A549 (cell line): Measurements from ENCODE around the gene HS6ST1. TPM values are rescaled to one million over a fixed set of nuclear protein-coding genes. Genes with fewer than 3 reads are reported as not detected.

Source experiments
- ATAC-seq, 2 experiments: fragments of 200-7000 bp in 1 of 2; fragments of >200 bp in 1 of 2; cut with Nextera tagmentation in 1 of 2; cut with Tn5 transposase in 1 of 2; 3 replicates each; pipeline versions ENCODE4 v1.8.0 to v1.9.1; 2018 to 2020; ENCODE audit warnings: mild to moderate bottlenecking in 1 of 2, moderate library complexity in 1 of 2
- CTCF ChIA-PET: fragments of 300-600 bp; sonication (Branson Sonifier 250); formaldehyde crosslinking; extraction: SDS; loops from one replicate; lab custom pipeline; 2021; ENCODE audit warnings: antibody characterized with exemption, inconsistent platforms; lab: Yijun Ruan, JAX
- POLR2A ChIA-PET: fragments of 350-600 bp; formaldehyde crosslinking; extraction: SDS; loops from one replicate; lab custom pipeline; 2021; ENCODE audit warnings: antibody characterized with exemption, inconsistent platforms; lab: Yijun Ruan, JAX
- DNase-seq, 2 experiments: peaks; one replicate each; pipeline versions ENCODE4 v3.0.0 to v3.0.0-alpha.2; 2011 to 2016; ENCODE audit warnings: low read depth in 1 of 2, low spot score in 1 of 2
- FAIRE-seq: peaks from 2 replicates; lab custom pipeline; 2011; peaks lifted over from hg19 to GRCh38; lab: Jason Lieb, UNC
- H3K27ac ChIP-seq, 2 experiments: fragments of >200 bp; sonication (Bioruptor Twin); formaldehyde crosslinking; 3 replicates each; pipeline ENCODE4 v1.5.1; 2016 to 2017
- H3K4me1 ChIP-seq: fragments of >200 bp; sonication (Bioruptor Twin); formaldehyde crosslinking; 3 replicates; pipeline ENCODE4 v1.6.1; 2016
- H3K4me2 ChIP-seq: fragments of >200 bp; sonication (Bioruptor Twin); formaldehyde crosslinking; 3 replicates; pipeline ENCODE4 v1.6.1; 2016
- H3K4me3 ChIP-seq: fragments of >200 bp; sonication (Bioruptor Twin); formaldehyde crosslinking; 3 replicates; pipeline ENCODE4 v1.5.1; 2016
- H3K9me3 ChIP-seq: fragments of >200 bp; sonication (Bioruptor Twin); formaldehyde crosslinking; 3 replicates; pipeline ENCODE4 v1.6.1; 2016
- BHLHE40 ChIP-seq: IDR thresholded peaks from 2 replicates; pipeline ENCODE4 v1.6.1; 2012; ENCODE audit warnings: low read depth, low read length, inconsistent platforms
- CEBPB ChIP-seq, 2 experiments: fragments of >200 bp in 1 of 2; sonication (Bioruptor Twin) in 1 of 2; formaldehyde crosslinking in 1 of 2; IDR thresholded peaks; 2 replicates each; pipeline ENCODE4 v1.6.1; 2012 to 2016
- CHD4 ChIP-seq: fragments of 200-600 bp; sonication (generic); IDR thresholded peaks from 2 replicates; pipeline ENCODE4 v1.6.1; 2016; ENCODE audit warnings: antibody characterized with exemption, mild to moderate bottlenecking, borderline replicate concordance
- EHMT2 ChIP-seq: fragments of 200-600 bp; sonication (generic); IDR thresholded peaks from 2 replicates; pipeline ENCODE4 v1.6.1; 2016; ENCODE audit warnings: antibody characterized with exemption, low read depth, mild to moderate bottlenecking, moderate library complexity
- ESRRA ChIP-seq: fragments of 150-350 bp; IDR thresholded peaks from 2 replicates; pipeline ENCODE4 v1.6.1; 2014; ENCODE audit warnings: mild to moderate bottlenecking, low read length, borderline replicate concordance
- FOSL2 ChIP-seq, 2 experiments: fragments of 450-650 bp in 1 of 2; fragments of >200 bp in 1 of 2; sonication (Bioruptor Twin) in 1 of 2; formaldehyde crosslinking; IDR thresholded peaks; 2 replicates each; pipeline versions ENCODE4 v1.5.0 to v1.6.1; 2016 to 2020; ENCODE audit warnings: mild to moderate bottlenecking in 1 of 2, moderate library complexity in 1 of 2
- GATA3 ChIP-seq: IDR thresholded peaks from 2 replicates; pipeline ENCODE4 v1.6.1; 2012; ENCODE audit warnings: borderline replicate concordance
- HOXB13 ChIP-seq: fragments of 250-450 bp; sonication (Bioruptor Pico); IDR thresholded peaks from 2 replicates; pipeline ENCODE4 v1.5.0; 2020; ENCODE audit warnings: low read depth, mild to moderate bottlenecking, moderate library complexity
- JUN ChIP-seq, 2 experiments: fragments of >200 bp; sonication (Bioruptor Twin); formaldehyde crosslinking; IDR thresholded peaks; 2 replicates in 1 of 2; 3 replicates in 1 of 2; pipeline ENCODE4 v1.6.1; 2016 to 2017
- MAZ ChIP-seq: fragments of 150-350 bp; IDR thresholded peaks from 2 replicates; pipeline ENCODE4 v1.6.1; 2014; ENCODE audit warnings: antibody characterized with exemption, low read depth, low read length, borderline replicate concordance
- NPAS2 ChIP-seq: fragments of 250-450 bp; sonication (Bioruptor Pico); IDR thresholded peaks from 2 replicates; pipeline ENCODE4 v1.8.0; 2022; ENCODE audit warnings: mild to moderate bottlenecking, moderate library complexity, borderline replicate concordance
- POLR2AphosphoS2 ChIP-seq: conservative IDR thresholded peaks from 2 replicates; pipeline ENCODE4 v1.6.1; 2012; ENCODE audit warnings: low read length, improper control_type of control experiment, inconsistent platforms
- RAD21 ChIP-seq, 2 experiments: fragments of >200 bp in 1 of 2; sonication (Bioruptor Twin) in 1 of 2; formaldehyde crosslinking in 1 of 2; IDR thresholded peaks in 1 of 2; conservative IDR thresholded peaks in 1 of 2; 2 replicates in 1 of 2; 3 replicates in 1 of 2; pipeline ENCODE4 v1.6.1; 2012 to 2018; ENCODE audit warnings: inconsistent platforms in 1 of 2
- RARB ChIP-seq: fragments of 250-450 bp; sonication (Bioruptor Pico); IDR thresholded peaks from 2 replicates; pipeline ENCODE4 v1.8.0; 2021; ENCODE audit warnings: mild to moderate bottlenecking, moderate library complexity
- RCOR1 ChIP-seq: fragments of 150-350 bp; IDR thresholded peaks from 2 replicates; pipeline ENCODE4 v1.6.1; 2014; ENCODE audit warnings: antibody characterized with exemption, low read length, low read depth
- SREBF2 ChIP-seq: fragments of 450-650 bp; IDR thresholded peaks from 2 replicates; pipeline ENCODE4 v1.6.1; 2014; ENCODE audit warnings: mild to moderate bottlenecking, moderate library complexity
- TFCP2L1 ChIP-seq: fragments of 250-450 bp; sonication (Bioruptor Pico); IDR thresholded peaks from 2 replicates; pipeline ENCODE4 v1.5.0; 2021; ENCODE audit warnings: mild to moderate bottlenecking
- TP53 ChIP-seq: fragments of 250-450 bp; sonication (Bioruptor Pico); IDR thresholded peaks from 2 replicates; pipeline ENCODE4 v1.5.0; 2021; ENCODE audit warnings: mild to moderate bottlenecking, moderate library complexity
- WGBS: methylation state at CpG from one replicate; pipeline ENCODE4 v1.1.6; 2017; ENCODE audit errors: missing lambda C conversion rate; 5-methylcytosine and 5-hydroxymethylcytosine counted together
- polyA plus RNA-seq, 4 experiments: library from polyadenylated mRNA; depleted of rRNA in 3 of 4; stranded (reverse); fragments of >200 nt; fragmentation: RNase III in 1 of 4; extraction: RNeasy Plus Mini Kit Qiagen cat#74134 plus additional on column Dnase treatment in 1 of 4; gene quantifications; 2 replicates in 3 of 4; 3 replicates in 1 of 4; pipeline ENCODE4 v1.2.3, GENCODE V29; 2011 to 2017
- TF ChIP-seq, protein P1 (sequence below): fragments of 450-650 bp; IDR thresholded peaks from 2 replicates; pipeline ENCODE4 v1.6.1; 2014; ENCODE audit warnings: antibody characterized with exemption
- TF ChIP-seq, protein P2 (sequence below): IDR thresholded peaks from 2 replicates; pipeline ENCODE4 v1.6.1; 2012

Gene HS6ST1
- polyA plus RNA-seq, 2 of the 4 experiments (the other 2 are of a cell fraction): 3.8 to 11.6 TPM

GRCh38 chr2:128354726-128355470 lies 36.2 kb upstream of the HS6ST1 start:
- ChIA-PET CTCF (interaction anchor here (0.6 to 1.6 kb wide), 3 partner anchors 10 to 1457 kb away, joined by 3 to 7 read pairs (median 5); no protein-coding TSS in a partner anchor), POLR2A (no interaction called here)
- 14% methylated on average over 6 of the region's 6 CpGs for WGBS
- no peak for DNase-seq
- H3K9me3 ChIP-seq: no peaks in the 10 kb centered on the region
- FAIRE-seq: no peak
- ATAC-seq: no peak
- no peak overlapping the region for H3K4me2 ChIP-seq
- H3K4me1 ChIP-seq: no peaks in the 10 kb centered on the region
- no peak for TF ChIP-seq ESRRA
- no peak for TF ChIP-seq TFCP2L1 (CRISPR knock-in tag)
- TF ChIP-seq POLR2AphosphoS2: no peak
- H3K27ac ChIP-seq: no peak overlapping the region
- no peak overlapping the region for H3K4me3 ChIP-seq

DNA sequence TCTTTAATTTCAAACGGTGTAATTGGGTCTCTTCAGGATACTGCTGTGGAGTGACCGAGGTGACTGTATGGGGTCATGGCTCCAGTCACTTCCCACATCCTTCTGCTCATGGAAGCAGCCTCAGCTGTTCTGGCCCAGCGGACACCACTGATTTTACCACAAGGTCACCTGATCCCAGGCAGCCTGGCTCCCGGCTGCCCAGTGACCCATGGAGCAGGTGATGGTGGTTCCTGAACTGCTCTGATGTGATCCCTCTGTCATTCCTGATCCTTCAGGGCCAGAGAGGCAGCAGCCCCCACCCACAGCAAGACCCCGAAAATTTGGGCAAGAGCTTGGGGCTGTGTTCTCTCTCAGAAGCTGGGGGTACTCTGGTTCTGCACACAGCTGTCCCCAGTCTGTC lies 35.5 kb upstream of the HS6ST1 start:
- 23% methylated on average over 5 of the region's 5 CpGs for WGBS
- Histone ChIP-seq H3K4me1 (no peaks in the 10 kb centered on the region), H3K4me2 (no peak overlapping the region), H3K9me3 (no peaks in the 10 kb centered on the region), H3K4me3 (no peak overlapping the region), H3K27ac (no peak overlapping the region)
- ATAC-seq (no peak), FAIRE-seq (no peak), DNase-seq (no peak)
- ChIA-PET CTCF (interaction anchor here (0.7 kb wide), 1 partner anchor 1458 kb away, joined by 5 read pairs; no protein-coding TSS in a partner anchor), POLR2A (no interaction called here)
- TF ChIP-seq ESRRA (no peak), JUN (IDR thresholded peaks at IDR 0.05) (no peak), RAD21 (conservative IDR thresholded peaks at IDR 0.05 in 1 of 2, IDR thresholded peaks at IDR 0.05 in 1 of 2) (no peak), EHMT2 (no peak)

DNA sequence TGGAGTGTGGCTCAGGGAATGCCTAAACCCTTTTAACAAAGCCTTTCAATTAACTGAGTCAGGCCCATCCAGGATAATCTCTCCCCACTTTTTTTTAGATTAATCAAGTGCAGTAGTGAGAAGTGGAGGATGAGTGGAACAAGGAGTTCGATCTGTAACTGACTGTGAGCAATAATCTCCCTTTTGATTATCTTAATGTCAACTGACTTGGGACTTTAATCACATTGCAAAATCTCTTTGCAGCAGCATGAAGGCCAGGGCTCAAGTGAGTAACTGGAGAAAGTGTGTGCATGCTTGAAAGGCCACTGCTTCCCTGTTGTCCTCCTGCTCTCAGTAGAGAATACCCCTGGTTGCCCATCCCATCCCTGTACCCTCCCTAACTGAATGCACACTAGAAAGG lies 32.1 kb upstream of the HS6ST1 start:
- H3K27ac ChIP-seq: no peak overlapping the region
- H3K9me3 ChIP-seq: no peaks in the 10 kb centered on the region
- ChIA-PET POLR2A (no interaction called here), CTCF (no interaction called here)
- DNase-seq (no peak), FAIRE-seq (no peak), ATAC-seq (no peak)
- H3K4me3 ChIP-seq: no peak overlapping the region
- no peak overlapping the region for H3K4me2 ChIP-seq
- TF ChIP-seq SREBF2 (no peak), TFCP2L1 (CRISPR knock-in tag) (no peak), MAZ (no peak), TP53 (CRISPR knock-in tag) (no peak), NPAS2 (CRISPR knock-in tag) (no peak), RCOR1 (no peak), CEBPB (IDR thresholded peaks at IDR 0.05) (no peak), GATA3 (no peak), FOSL2 (IDR thresholded peaks at IDR 0.05) (no peak), FOSL2 (CRISPR knock-in tag; IDR thresholded peaks at IDR 0.05) (no peak), BHLHE40 (no peak), RARB (no peak), EHMT2 (no peak), CHD4 (no peak)
- TF ChIP-seq, protein P1, sequence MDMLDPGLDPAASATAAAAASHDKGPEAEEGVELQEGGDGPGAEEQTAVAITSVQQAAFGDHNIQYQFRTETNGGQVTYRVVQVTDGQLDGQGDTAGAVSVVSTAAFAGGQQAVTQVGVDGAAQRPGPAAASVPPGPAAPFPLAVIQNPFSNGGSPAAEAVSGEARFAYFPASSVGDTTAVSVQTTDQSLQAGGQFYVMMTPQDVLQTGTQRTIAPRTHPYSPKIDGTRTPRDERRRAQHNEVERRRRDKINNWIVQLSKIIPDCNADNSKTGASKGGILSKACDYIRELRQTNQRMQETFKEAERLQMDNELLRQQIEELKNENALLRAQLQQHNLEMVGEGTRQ: no peak
- TF ChIP-seq, protein P2, sequence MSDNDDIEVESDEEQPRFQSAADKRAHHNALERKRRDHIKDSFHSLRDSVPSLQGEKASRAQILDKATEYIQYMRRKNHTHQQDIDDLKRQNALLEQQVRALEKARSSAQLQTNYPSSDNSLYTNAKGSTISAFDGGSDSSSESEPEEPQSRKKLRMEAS: no peak
- no peaks in the 10 kb centered on the region for H3K4me1 ChIP-seq
- WGBS: 10% methylated on average over 1 of the region's 1 CpG

DNA sequence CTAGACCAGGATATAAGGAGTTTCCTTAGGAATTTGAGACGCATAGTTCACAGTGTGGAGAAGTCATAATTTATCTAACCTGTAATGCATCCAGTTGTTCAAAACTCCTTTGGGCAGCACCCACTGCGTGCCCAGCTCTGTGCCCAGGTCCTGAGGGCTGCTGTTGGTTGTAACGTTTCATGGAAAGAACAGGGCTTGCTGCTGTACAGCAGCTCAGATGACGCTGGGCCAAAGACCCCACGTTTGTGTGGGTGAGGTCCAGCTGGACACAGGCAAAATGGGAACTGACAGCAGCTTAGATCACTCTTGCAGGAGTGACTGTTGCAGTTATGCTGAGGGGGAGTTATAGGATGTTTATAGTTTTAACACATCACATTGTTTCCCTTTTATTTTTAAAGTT lies 30.0 kb upstream of the HS6ST1 start:
- TF ChIP-seq HOXB13 (no peak), NPAS2 (CRISPR knock-in tag) (no peak), MAZ (no peak), POLR2AphosphoS2 (no peak)
- H3K4me3 ChIP-seq: no peak overlapping the region
- H3K9me3 ChIP-seq: no peaks in the 10 kb centered on the region
- no peak for ATAC-seq
- POLR2A ChIA-PET: no interaction called here
- CTCF ChIA-PET: no interaction called here
- H3K27ac ChIP-seq: no peak overlapping the region
- no peaks in the 10 kb centered on the region for H3K4me1 ChIP-seq
- H3K4me2 ChIP-seq: no peak overlapping the region
- FAIRE-seq: no peak
- DNase-seq: no peak
- 36% methylated on average over 5 of the region's 5 CpGs for WGBS
